GM18511 (cell line): ENCODE data around the gene ANO6.

Experiments used
- ATAC-seq: cut with Tn5 transposase; IDR thresholded peaks from one replicate; pipeline ENCODE4 v1.9.1; 2021; ENCODE audit warnings: mild to moderate bottlenecking, moderate library complexity; ENCODE audit not compliant: unreplicated experiment

The ANO6 gene

GRCh38 chr12:45276154-45276755, 60.4 kb downstream of the ANO6 start:
- no peak for ATAC-seq

GRCh38 chr12:45278447-45278846, 62.6 kb downstream of the ANO6 start:
- no peak for ATAC-seq

- ATAC-seq = no peak
Observed at GRCh38 chr12:45279931-45280830, 64.3 kb downstream of the ANO6 start.

- ATAC-seq = no peak
Observed at GRCh38 chr12:45281994-45282393, 66.1 kb downstream of the ANO6 start.

- ATAC-seq = no peak
Observed at GRCh38 chr12:45282411-45282810, 66.5 kb downstream of the ANO6 start.

- ATAC-seq = no peak
Observed at GRCh38 chr12:45284096-45284901, 68.4 kb downstream of the ANO6 start.

GRCh38 chr12:45285717-45286116, 69.8 kb downstream of the ANO6 start:
- ATAC-seq = no peak

GRCh38 chr12:45286621-45287020, 70.7 kb downstream of the ANO6 start:
- no peak for ATAC-seq

- ATAC-seq = no peak
Observed at GRCh38 chr12:45289245-45290215, 73.6 kb downstream of the ANO6 start.

- ATAC-seq = no peak
Observed at GRCh38 chr12:45290216-45290605, 74.3 kb downstream of the ANO6 start.

- ATAC-seq = no peak
Observed at GRCh38 chr12:45291518-45291917, 75.6 kb downstream of the ANO6 start.

GRCh38 chr12:45292486-45293195, 76.7 kb downstream of the ANO6 start:
- no peak for ATAC-seq

- ATAC-seq = no peak
Observed at GRCh38 chr12:45294906-45295305, 79.0 kb downstream of the ANO6 start.

- ATAC-seq = no peak
Observed at GRCh38 chr12:45296046-45296586, 80.2 kb downstream of the ANO6 start.

- no peak for ATAC-seq
Observed at GRCh38 chr12:45298047-45298446, 82.2 kb downstream of the ANO6 start.

- no peak for ATAC-seq
Observed at GRCh38 chr12:45298721-45299692, 83.1 kb downstream of the ANO6 start.

GRCh38 chr12:45302621-45303369, 86.9 kb downstream of the ANO6 start:
- ATAC-seq = no peak

- no peak for ATAC-seq
Observed at GRCh38 chr12:45303945-45304344, 88.0 kb downstream of the ANO6 start.
